HG03558 (cell line): ENCODE results near the gene ZNF205.

Experiments used
- ATAC-seq: cut with Tn5 transposase; IDR thresholded peaks from one replicate; pipeline ENCODE4 v1.9.1; 2021; ENCODE audit warnings: moderate number of reproducible peaks; ENCODE audit not compliant: unreplicated experiment; ENCODE audit errors: extremely low read depth

The ZNF205 gene

DNA sequence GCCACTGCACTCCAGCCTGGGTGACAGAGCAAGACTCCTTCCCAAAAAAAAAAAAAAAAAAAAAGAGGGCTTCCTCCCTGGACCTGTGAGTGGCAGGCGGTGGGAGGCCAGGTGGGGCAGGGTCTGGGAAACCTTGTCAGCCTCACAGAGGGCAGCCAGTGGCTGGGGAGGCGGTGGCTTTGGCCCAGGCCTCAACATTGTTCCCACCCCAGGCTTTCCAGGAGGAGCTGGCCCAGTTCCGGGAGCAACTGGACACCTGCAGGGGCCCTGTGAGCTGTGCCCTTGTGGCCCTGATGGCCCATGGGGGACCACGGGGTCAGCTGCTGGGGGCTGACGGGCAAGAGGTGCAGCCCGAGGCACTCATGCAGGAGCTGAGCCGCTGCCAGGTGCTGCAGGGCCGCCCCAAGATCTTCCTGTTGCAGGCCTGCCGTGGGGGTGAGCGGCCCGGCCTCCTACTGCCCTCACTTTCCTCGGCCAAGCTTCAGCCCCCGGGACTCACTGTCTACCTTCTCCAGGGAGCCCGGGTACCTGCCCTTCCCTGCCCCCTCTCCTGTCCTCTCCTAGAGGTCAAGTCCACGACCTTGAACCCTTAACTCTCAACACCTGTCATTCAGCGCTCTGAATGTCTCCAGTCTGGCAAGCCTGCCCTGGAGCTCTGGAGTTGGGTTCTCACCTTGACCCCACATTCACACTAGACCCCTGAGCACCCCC is 34.8 kb downstream of the ZNF205 start:
- no peak for ATAC-seq

DNA sequence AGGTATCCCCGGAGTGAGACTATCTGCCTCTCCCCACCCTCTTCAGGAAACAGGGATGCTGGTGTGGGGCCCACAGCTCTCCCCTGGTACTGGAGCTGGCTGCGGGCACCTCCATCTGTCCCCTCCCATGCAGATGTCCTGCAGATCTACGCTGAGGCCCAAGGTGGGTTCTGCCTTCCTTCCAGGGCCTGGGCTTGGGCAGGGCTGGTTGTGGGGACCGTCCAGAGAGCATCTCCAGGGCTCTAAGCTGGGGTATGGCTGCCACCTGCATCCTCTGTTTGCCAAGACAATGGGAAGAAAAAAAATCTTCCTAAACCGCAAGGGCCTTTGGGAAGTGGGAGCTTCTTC is 35.3 kb downstream of the ZNF205 start:
- no peak for ATAC-seq

GRCh38 chr16:3148256-3149192 is 36.1 kb downstream of the ZNF205 start:
- no peak for ATAC-seq

- no peak for ATAC-seq
These were observed 36.8 kb downstream of the ZNF205 start for GRCh38 chr16:3149193-3149530.

DNA sequence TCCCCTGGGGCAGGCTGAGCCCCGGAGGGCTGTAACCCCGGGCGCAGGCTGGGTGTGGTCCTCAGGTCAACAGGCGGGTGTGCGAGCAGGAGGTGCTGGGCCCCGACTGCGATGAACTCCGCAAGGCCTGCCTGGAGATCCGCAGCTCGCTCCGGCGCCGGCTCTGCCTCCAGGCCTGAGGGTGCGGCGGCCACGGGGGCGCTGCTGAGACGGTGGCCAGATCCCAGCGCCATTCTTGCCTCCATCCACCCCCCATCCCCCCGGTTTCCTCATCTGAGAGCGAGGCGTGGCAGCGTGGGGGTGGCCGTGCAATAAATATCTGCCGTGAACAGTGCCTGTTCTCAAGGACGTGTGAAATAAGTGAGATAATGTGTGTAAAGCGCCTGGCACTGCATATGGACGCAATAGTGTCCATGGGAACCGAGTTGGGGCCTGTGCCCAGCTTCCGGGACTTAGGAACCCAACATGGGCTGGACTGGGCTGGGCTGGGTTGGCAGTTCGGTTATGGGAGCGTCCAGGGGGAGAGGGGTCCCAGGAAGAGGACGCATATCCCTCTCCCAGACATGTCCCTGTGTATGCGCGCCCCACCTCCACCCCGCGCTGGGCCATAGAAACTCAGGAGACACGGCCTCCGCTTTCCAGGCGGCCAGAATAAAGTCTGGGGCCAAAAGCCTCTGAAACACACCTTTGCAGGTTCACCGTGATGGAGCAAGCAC is 37.4 kb downstream of the ZNF205 start:
- no peak for ATAC-seq

DNA sequence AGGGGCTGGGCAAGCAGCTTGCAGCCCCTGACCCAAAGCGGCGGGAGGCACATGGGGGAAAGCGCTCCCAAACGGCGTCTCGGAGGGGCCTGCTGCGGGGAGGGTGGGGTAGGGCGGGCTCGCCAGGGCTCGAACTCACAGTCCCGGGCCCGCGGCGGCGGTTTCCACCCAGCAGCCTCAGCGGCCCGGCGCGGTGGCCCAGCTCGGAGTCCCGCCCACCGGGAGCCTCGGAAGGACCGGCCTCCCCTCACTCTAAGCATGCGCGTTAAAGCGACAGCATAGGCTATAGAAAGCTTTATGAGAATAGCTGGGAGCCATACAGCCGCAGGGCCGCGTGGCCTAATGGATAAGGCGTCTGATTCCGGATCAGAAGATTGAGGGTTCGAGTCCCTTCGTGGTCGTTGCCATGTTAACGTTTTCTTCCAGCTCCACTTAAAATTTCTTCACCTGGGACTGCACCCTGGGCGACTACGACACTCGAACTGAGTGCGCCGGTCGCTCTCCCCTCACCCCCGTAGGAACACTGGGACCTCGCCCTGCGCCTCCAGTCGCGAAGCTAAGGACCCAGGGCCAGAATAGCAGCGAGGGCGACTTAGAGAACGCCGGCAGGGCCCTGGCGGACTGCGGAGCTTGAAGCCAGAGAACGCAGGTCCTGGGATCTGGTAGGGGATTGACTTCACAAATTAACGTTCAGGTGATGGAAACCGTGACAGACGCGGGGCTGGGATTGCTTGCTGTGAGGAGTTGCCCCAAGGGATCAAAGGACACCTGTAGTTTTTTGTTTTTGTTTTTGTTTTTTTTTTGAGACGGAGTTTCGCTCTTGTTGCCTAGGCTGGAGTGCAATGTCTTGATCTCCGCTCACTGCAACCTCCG is 38.2 kb downstream of the ZNF205 start:
- peak; percentile 44 for ATAC-seq

DNA sequence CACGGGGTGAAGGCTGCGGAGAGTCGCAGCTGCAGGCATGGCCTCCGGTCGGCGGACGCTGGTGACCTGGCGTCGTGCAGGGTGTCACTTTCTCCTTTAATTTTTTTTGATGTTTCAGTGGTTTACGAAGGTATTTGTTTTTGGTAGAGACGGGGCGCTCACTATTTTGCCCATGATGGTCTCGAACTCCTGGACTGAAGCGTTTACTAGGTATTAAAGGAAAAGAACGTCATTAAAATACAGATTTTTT is 39.6 kb downstream of the ZNF205 start:
- no peak for ATAC-seq

- ATAC-seq, result no peak
These were observed 40.0 kb downstream of the ZNF205 start for GRCh38 chr16:3152277-3152990.

DNA sequence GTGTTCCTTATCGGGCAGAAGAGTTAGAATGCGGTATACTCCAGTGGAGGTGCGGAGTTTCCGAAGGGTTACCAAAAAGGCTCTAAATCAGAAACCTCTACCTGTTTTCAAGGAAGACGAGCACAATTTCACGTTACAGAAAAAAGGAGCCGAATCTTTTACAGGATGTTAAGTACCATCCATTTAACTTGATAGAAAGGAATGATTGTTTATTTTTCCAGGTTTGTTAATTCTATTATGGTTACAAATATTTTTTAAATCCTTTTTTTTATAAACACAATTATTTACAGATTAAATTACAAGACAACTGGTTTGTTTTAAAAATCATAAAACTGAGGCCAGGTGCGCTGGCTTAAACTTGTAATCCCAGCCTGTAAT is 40.6 kb downstream of the ZNF205 start:
- no peak for ATAC-seq

DNA sequence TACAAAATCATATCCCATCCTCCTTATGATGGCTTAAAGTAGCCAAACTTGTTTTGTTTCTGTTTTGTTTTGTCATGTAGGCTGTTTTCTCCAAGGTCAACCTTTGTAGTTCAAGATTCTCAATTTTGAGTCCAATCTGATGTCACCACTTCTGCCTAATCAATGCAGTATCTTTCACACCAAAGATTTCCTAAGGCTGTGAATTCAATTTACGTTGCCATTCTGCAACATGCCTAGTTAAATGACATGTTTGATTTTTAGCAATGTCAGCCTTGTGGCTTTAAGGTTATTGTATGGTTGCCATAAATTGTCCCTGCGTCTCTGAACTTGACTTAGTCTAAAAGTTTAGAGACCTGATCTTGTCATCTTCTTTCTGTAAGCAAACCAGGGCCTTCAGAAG is 42.8 kb downstream of the ZNF205 start:
- ATAC-seq, result no peak

GRCh38 chr16:3155972-3156371 is 43.6 kb downstream of the ZNF205 start:
- no peak for ATAC-seq

DNA sequence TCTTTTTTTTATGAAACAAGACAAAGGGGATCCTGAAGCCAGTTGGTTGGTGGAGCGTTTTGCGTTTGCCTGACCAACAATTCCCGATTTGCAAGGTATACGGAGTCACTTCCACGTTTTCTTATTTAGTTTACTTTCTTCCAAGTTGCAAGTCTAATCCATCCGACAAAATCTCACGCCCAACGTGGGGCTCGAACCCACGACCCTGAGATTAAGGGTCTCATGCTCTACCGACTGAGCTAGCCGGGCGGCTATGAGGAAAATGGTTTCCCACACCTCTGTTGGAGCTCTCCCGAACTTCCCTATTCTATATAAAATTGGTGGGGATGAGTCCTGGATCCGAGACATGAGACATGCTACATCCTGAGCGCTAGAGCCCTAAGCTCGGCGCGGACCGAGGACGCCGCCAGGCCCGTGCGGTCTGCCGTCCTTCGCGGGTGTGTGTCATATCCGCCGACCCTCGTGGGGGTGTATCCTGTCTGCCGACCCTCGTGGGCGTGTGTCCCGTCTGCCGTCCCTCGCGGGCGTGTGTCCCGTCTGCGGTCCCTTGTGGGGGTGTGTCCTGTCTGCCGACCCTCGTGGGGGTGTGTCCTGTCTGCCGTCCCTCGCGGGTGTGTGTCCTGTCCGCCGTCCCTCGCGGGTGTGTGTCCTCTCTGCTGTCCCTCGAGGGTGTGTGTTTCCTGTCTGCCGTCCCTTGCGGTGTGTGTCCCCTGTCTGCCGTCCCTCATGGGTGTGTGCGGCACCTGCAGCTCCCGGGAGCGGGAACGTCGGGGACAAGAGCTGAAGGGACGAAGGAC is 45.0 kb downstream of the ZNF205 start:
- ATAC-seq, result no peak

- no peak for ATAC-seq
These were observed 45.7 kb downstream of the ZNF205 start for GRCh38 chr16:3158026-3158509.

DNA sequence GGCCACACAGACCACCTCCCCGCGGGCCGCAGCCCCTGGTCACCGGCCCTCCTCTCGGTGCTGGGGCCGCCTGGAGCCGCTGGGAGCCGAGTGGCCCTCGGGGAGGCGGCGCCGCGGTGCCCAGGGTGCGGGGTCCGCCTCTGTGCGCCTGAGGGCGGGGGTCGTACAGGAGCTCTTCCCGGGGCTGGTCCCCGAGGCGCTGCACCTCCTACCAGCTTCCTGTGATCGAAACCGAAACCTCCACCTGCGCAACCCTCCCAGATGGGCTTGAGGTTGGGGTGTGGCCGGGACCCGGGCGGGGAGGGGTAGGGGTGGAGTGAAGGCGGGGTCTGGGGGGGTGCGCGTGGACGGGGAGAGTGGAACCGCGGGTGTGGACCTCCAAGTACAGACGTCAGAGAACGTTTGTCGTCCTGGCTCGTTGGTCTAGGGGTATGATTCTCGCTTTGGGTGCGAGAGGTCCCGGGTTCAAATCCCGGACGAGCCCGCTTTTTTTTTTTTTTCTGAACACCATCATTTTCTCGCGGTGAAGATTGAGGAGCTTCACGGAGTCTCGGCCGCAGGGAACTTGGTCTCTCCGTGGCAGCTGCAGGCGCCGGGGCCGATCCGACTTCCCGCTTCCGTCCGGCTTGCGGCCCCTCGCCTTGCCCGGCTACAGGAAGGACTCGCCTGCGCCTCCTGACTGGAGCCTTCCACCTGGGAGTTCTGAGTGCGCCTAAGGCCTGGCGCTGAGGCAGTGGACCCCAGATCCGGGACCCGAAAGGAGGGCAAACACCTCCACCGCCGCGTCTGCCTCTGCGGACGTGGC is 46.3 kb downstream of the ZNF205 start:
- ATAC-seq, result no peak

DNA sequence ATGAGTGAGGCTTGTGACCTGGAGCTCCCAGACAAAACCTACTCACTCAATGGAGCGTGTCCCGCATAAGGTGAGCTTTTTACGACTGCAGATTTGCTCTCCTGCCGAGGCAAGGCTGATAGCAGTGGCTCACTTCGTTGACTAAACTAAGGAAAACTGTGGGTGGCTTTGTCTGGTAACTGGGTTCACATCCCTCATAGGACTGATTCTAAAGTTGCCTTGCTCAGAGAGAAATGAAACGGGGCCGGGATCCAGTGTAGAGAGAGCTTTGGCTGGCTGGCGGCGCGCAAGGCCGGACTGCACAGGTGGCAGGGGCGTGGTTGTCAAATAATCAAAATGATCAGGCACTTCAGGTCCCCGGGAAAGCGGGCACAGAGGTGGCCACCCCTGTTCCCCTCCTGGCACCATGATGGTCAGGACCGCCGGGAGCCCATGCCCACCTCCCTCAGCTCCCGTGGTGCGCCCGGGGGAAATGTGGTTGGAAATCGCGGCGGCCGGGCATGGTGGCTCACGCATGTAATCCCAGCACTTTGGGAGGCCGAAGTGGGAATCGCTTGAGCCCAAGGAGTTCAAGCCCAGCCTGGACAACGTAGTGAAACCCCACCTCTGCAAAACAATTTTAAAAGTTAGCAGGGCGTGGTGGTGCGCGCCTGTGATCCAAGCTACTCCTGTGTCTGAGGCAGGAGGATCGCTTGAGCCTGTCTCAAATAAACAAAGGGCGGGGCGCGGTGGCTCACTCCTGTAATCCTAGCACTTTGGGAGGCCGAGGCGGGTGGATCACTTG is 49.0 kb downstream of the ZNF205 start:
- ATAC-seq, result no peak

- no peak for ATAC-seq
These were observed 52.0 kb downstream of the ZNF205 start for GRCh38 chr16:3164121-3164991.
